Chondrocyte (in vitro differentiated cells): ENCODE results near the gene ATP6V0C. TPM values are rescaled to one million over a fixed set of nuclear protein-coding genes. Genes with fewer than 3 reads are reported as not detected.

Experiments used
- DNase-seq: peaks from one replicate; pipeline ENCODE4 v3.0.0; 2021; ENCODE audit warnings: mixed read lengths, low spot score
- H3K27ac Mint-ChIP-seq: one replicate; pipeline ENCODE4 v1.8.0; 2021; ENCODE audit warnings: mild to moderate bottlenecking, moderate library complexity, mixed read lengths; ENCODE audit not compliant: unreplicated experiment
- H3K27me3 Mint-ChIP-seq: 2 replicates; pipeline ENCODE4 v1.8.0; 2021; ENCODE audit warnings: low read depth, mixed read lengths
- H3K36me3 Mint-ChIP-seq: 2 replicates; pipeline ENCODE4 v1.8.0; 2021; ENCODE audit warnings: low read depth, mixed read lengths
- H3K4me1 Mint-ChIP-seq: 2 replicates; pipeline ENCODE4 v1.8.0; 2021; ENCODE audit warnings: low read depth, mild to moderate bottlenecking, mixed read lengths
- H3K4me3 Mint-ChIP-seq: one replicate; pipeline ENCODE4 v1.8.0; 2021; ENCODE audit warnings: mild to moderate bottlenecking, moderate library complexity, mixed read lengths; ENCODE audit not compliant: unreplicated experiment
- H3K9me3 Mint-ChIP-seq: 2 replicates; pipeline ENCODE4 v1.8.0; 2021; ENCODE audit warnings: low read depth, mixed read lengths
- CTCF ChIP-seq: fragments of 200-600 bp; sonication (generic); IDR thresholded peaks from 2 replicates; pipeline ENCODE4 v1.5.0; 2021; ENCODE audit warnings: antibody characterized with exemption, mild to moderate bottlenecking, moderate library complexity
- total RNA-seq: library from RNA; stranded (reverse); gene quantifications from 3 replicates; pipeline ENCODE4 v1.2.1, GENCODE V29; 2021

The ATP6V0C gene
- total RNA-seq, 1 donor from 2014 or later = 200 TPM

- no peak for TF ChIP-seq CTCF
- H3K4me1 Mint-ChIP-seq = peaks cover 18% of the 10 kb centered on the region
Observed at GRCh38 chr16:2499454-2499853, 14.3 kb upstream of the ATP6V0C start.

GRCh38 chr16:2499890-2500429 is 13.8 kb upstream of the ATP6V0C start:
- no peak for DNase-seq
- Mint-ChIP-seq H3K36me3 (peaks cover 2% of the 10 kb centered on the region), H3K4me1 (peaks cover 18% of the 10 kb centered on the region), H3K9me3 (no peaks in the 10 kb centered on the region), H3K27me3 (no peaks in the 10 kb centered on the region), H3K4me3 (no peak overlapping the region), H3K27ac (no peak overlapping the region)
- TF ChIP-seq CTCF = no peak

More at GRCh38 chr16:2499454-2499853, 14.3 kb upstream of the ATP6V0C start:
- DNase-seq = no peak
- H3K4me3 Mint-ChIP-seq = no peak overlapping the region
- no peaks in the 10 kb centered on the region for H3K9me3 Mint-ChIP-seq
- H3K27me3 Mint-ChIP-seq = no peaks in the 10 kb centered on the region
- no peak overlapping the region for H3K27ac Mint-ChIP-seq
- peaks cover 2% of the 10 kb centered on the region for H3K36me3 Mint-ChIP-seq

- no peaks in the 10 kb centered on the region for H3K27me3 Mint-ChIP-seq
- DNase-seq = no peak
- no peaks in the 10 kb centered on the region for H3K9me3 Mint-ChIP-seq
- peaks cover 18% of the 10 kb centered on the region for H3K4me1 Mint-ChIP-seq
- H3K27ac Mint-ChIP-seq = no peak overlapping the region
- no peak for TF ChIP-seq CTCF
- H3K4me3 Mint-ChIP-seq = no peak overlapping the region
- H3K36me3 Mint-ChIP-seq = peaks cover 2% of the 10 kb centered on the region
Observed at GRCh38 chr16:2500430-2500917, 13.3 kb upstream of the ATP6V0C start.

- H3K36me3 Mint-ChIP-seq = peaks cover 2% of the 10 kb centered on the region
- H3K4me3 Mint-ChIP-seq = no peak overlapping the region
- DNase-seq = no peak
- H3K27ac Mint-ChIP-seq = no peak overlapping the region
- no peaks in the 10 kb centered on the region for H3K9me3 Mint-ChIP-seq
- H3K27me3 Mint-ChIP-seq = no peaks in the 10 kb centered on the region
- peaks cover 18% of the 10 kb centered on the region for H3K4me1 Mint-ChIP-seq
- peak; percentile 97 for TF ChIP-seq CTCF
Observed at GRCh38 chr16:2500918-2501750, 12.6 kb upstream of the ATP6V0C start.

GRCh38 chr16:2501946-2502895 is 11.5 kb upstream of the ATP6V0C start:
- H3K9me3 Mint-ChIP-seq = no peaks in the 10 kb centered on the region
- no peaks in the 10 kb centered on the region for H3K36me3 Mint-ChIP-seq
- DNase-seq = no peak
- H3K27me3 Mint-ChIP-seq = no peaks in the 10 kb centered on the region
- peak overlapping the region; percentile 79 for H3K27ac Mint-ChIP-seq
- H3K4me3 Mint-ChIP-seq = no peak overlapping the region
- TF ChIP-seq CTCF = no peak
- peaks cover 18% of the 10 kb centered on the region for H3K4me1 Mint-ChIP-seq
